ENCODE data around the gene RERE. TPM values are rescaled to one million over a fixed set of nuclear protein-coding genes. Genes with fewer than 3 reads are reported as not detected.
"Not testable (repeated sequence)": the region's sequence is repeated elsewhere in the genome, so short reads cannot be mapped to it uniquely, and the experiment has no call there.

The RERE gene
- polyA plus RNA-seq, 3 donors: 118 to 137 (median 129) TPM

DNA sequence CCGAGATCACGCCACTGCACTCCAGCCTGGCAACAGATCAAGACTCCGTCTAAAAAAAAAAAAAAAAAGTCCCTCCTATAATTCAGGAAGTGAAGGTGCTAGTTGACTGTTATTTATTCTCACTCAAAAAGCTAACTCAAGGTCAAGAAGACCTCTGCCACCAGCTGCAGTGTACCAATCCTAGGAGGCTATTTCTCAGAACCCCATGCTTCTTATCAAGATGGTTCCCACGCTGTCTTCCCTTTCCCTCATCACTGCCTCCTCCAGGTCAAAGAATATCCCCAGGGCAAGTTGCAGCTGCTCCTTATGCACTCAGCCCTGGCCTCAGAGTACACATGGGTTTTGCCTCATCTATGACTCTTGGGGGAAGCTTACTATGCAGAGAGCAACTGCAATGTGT is 53.6 kb downstream of the RERE start:
- DNase-seq (ENCODE audit: low read depth in 3 of 3, low spot score in 2 of 3): no peak

DNA sequence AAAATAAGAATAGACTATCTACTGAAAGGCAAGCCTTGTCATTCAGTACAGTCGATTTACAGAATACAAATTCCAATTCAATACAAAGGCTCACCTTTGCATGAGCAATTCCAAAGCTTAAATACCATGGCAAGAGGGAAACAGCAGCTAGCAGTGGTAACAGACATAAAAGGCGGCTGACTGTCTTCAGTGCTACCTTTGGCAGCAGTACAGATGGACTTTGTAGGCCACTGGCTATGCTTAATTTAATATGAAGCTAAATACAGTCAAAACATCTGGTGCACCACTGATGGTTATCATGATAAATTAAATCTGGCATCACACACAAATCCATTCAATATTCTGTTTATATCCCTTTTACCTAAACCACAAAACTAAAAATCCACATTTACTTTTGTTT is 62.4 kb downstream of the RERE start:
- no peak for DNase-seq (ENCODE audit: low read depth in 3 of 3, low spot score in 2 of 3)

DNA sequence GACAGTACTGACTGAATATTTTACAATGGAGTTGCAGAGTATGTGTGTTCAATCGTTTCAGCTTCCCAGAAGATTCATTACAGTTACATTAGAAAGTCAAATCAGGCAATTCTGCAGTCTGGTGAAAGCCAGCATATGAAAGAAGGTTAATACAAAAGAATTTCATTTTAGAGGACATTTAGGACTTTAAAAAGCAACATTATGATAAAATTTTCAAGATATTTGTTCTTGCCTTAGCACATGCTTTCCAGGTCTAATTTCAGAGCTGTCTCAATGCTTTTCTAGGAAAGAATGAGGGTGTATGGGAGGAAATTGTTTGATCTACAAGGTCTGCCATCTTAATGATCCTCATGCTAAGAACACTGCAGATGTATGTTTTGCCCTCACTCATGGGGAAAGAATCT is 63.2 kb downstream of the RERE start:
- no peak for DNase-seq (ENCODE audit: low read depth in 3 of 3, low spot score in 2 of 3)

DNA sequence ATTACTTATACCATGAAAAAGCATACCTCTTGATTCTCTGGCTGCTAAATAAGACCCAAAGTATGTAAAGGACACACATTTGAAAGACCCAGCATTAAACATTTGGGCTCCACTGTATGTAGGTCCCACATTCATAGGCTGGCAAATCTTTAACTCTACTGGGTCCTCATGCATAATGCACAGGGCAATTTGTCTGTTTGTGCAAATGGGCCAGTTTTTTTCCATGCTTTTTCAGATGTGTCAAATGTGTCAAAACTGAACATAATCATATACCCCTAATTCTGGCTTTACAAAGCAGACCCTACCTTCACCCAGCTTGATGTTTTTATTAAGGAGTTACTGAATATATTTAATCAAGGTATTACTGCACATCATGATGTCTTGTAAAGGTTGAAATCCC is 63.7 kb downstream of the RERE start:
- DNase-seq (ENCODE audit: low read depth in 3 of 3, low spot score in 2 of 3): no peak

DNA sequence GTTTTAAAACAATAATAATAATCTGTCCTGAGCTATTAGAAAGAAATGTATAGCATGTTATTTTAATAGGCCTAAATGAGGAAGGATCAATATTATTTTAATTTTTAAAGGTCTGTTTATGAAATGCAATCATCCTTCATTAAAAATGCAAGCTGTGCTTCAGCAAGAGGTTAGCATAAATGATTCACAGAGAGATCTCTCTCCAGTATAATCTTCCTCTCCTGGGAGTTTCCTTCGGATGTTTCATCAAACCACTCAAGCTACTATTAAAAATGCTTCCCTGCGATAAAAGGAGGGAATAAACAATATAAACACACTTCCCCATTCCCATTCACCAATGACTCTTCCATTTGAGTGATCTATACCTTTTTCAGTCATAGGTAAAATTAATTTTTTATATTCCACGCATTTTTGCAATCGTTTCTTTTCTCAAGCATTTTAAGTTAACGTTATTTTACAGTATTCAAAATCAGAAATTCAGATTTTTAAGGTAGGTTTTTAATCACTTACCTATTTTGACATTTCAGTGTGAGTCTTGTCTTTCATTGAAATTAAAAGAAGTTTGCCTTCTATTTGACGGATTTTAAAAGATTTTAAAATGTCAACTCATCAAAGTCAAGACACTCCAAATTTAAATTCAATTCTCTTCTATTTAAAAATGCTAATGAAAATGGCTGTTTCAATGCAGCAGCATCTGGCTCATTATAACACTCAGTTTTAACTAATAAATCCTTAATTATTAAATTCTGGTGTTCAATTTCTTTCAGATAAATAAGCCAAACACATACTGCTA is 64.3 kb downstream of the RERE start:
- no peak for DNase-seq (ENCODE audit: low read depth in 3 of 3, low spot score in 2 of 3)

DNA sequence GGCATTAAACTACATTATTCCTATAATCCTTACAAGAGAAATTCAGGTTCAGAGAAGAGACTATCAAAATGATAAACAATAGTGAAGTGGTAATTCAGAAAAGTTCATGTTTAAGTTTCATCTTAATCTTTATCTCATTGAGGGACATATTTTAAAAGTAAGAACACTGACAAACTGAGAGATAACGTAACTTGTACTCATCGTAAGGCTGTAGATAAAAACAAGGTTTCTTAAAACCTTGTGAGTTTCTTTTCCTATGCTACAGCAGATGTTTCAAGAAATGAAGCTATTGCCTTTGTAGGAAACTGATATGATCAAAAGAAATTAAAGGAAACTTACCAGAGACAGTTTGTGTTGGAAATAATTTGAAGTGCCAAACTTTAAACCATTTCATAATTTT is 65.0 kb downstream of the RERE start:
- DNase-seq (ENCODE audit: low read depth in 3 of 3, low spot score in 2 of 3): no peak

DNA sequence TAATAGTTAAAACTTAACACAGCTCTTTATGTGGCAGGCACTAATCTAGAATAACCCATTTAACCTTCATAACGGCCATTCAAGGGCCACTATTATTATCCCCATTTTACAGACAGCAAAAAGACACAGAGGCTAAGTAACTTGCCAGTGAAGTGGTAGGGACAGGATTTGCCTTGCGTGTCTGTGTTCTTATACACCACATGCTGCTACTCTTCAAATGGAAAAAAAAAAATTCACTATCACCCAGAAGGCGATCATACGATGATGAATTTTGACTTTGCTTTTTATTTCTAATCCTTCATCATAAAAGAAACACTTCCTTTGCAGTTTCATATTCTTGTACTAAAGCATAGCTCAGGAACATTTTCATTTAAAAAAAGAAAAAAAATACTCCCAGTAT is 65.5 kb downstream of the RERE start:
- no peak for DNase-seq (ENCODE audit: low read depth in 3 of 3, low spot score in 2 of 3)

DNA sequence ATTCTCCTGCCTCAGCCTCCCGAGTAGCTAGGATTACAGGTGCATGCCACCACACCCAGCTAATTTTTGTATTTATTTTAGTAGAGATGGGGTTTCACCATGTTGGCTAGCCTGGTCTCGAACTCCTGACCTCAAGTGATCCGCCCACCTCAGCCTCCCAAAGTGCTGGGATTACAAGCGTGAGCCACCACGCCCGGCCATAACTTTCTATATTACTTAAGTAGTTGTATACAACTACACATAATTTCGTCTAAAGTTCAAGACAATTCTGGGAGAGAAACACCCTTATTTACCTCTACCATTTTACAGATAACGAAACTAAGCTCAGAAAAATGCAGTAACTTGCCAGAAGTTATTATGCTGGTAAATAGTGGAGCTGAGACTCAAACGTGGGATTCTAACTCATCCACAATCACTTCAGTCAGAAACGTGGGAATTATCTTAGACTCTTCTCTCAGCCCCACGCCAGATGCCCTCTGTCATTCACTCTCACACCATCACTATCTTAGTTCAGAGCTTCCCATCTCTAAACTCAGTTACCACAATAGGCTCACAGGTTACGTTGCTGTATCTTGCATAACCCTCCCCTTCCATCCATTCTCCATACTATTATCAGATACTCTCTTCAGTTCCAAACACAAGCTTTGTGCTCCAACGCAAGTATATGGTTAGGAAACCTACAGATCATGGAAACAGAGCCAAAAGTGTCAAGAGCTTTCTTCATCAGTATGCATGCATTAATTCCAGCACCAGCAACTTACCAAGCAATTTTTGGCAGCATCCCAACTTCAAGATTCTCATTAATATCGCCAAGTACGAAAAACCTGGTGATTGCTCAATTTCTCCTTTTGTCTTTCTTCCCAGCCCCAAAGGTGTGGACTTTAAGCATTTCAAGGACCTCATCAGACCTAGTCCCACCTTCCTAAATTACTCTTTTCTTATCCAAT is 69.3 kb downstream of the RERE start:
- no peak for DNase-seq (ENCODE audit: low read depth in 3 of 3, low spot score in 2 of 3)

DNA sequence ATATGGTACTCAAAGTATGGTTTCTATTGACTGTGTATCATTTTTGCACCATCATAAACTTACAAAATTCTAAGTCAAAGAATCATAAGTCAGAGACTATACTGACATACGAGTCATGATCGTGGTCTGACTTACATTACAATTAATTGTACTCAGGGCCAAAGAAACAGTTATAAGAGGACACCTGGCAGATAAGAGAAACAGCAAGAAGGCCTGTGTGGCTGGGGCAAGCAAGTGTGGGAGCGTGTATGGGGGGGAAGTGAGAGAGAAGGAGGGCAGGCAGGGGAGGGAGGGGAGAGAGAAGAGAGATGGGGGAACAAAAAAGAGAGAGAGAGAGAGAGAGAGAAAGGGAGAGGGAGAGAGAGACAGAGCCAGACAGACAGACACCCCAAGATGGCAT is 70.9 kb downstream of the RERE start:
- DNase-seq (ENCODE audit: low read depth in 3 of 3, low spot score in 2 of 3): no peak

DNA sequence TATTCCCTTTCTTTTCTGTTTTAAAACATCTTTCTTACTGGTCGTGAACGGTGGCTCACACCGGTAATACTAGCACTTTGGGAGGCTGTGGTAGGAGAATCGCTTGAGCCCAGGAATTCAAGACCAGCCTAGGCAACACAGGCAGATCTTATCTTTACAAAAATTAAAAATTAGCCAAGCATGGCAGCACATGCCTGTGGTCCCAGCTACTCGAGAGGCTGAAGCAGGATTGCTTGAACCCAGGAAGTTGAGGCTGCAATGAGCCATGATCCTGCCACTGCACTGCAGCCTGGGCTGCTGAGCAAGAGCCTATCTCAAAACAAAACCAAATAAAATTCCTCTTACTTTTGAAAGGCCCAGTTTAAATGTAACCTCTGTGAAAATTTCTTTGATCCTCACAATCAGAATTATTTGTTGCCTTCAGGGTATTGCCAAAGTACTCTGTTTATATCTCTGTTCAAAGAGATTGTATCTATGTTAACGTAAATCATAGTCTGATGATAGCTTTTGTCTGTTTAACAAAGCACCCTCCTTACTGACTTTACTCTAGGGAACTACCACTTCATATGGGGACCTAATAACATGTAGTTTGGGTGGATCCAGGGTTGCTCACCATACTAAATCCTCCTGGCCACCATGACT is 71.6 kb downstream of the RERE start:
- DNase-seq (ENCODE audit: low read depth in 3 of 3, low spot score in 2 of 3): no peak

DNA sequence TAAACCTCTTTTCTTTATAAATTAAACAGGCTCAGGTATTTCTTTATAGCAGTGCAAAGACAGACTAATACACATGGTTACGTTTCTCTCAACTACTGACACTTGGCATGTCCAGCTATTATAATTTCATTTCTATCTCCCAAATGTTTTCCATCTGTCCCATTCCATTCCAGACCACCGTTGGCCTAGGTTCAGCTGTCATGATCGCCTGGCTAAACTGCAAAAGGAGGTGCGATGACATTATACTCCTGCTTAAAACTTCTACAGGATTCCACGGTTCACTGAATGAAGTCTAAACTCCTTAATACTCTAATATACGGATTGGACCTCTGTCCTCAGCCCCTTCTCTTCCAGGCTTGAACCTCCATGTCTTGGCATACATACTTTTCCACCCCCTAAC is 72.1 kb downstream of the RERE start:
- no peak for DNase-seq (ENCODE audit: low read depth in 3 of 3, low spot score in 2 of 3)

DNA sequence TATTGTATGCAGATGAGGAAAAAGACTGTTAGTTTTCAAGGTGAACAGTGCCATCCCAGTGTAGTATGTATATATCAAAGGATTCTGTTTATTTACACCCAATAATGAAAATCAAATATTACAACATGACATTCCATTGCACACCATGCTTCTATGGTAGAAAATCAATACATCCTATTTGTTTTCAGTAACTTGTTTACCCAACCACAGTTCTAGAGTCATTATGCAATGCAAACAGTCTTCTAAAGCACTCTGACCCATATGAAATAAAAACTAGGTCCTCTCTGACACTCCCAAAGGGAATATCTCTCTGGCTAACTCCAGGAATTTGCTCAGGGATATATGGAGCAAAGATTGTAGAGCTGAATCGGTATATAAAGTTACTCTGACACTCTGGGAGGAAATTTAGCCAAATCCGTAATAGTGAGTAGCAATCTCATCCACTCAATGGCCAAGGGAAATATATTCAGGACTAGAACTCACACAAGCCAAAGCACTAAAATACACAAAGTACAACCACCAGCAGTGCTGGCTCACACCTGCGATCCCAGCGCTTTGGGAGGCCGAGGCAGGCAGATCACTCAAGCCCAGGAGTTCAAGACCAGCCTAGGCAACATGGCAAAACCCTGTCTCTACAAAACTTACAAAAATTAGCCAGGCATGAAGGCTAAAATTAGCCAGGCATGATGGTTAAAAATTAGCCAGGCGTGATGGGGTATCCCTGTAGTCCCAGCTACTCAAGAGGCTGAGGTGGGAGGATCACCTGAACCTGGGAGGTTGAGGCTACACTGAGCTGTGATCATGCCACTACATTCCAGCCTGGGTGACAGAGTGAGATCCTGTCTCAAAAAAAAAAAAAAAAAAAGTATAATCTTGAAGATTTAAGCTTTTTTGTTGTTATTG is 75.2 kb downstream of the RERE start:
- no peak for DNase-seq (ENCODE audit: low read depth in 3 of 3, low spot score in 2 of 3)

DNA sequence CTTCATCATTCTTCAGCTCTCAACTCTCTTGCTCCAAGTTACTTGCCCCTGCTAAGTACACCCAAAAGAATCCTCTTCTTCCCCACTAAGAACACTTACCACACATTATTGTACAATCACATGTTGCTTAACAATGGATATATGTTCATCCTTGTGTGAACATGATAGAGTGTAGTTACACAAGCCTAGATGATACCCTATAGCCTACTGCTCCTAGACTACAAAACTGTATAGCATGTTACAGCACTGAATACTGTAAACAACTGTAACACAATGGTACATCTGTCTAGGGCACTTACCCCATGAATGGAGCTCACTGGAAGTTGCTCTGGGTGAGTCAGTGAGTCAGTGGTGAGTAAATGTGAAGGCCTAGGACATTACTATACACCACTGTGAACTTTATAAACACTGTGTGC is 77.4 kb downstream of the RERE start:
- DNase-seq (ENCODE audit: low read depth in 3 of 3, low spot score in 2 of 3): no peak

DNA sequence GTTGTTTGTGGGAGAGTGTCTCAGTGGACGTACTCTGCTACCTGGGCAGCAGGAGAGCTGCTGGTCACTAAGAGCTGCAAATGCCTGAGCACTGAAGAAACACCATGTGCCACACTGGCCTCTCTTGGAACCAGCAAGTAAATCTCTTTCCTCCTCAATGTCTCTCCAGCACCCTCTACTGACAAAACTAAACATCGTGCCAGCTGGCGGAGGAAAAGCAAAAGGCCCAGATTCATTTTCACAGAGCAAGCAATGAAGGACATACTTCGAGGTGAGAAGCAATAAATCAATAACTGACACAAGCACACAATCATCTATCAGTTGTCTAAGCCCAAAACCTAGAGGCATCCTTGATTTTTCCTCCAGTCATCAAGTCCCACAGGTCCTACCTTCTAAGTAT is 78.1 kb downstream of the RERE start:
- no peak for DNase-seq (ENCODE audit: low read depth in 3 of 3, low spot score in 2 of 3)

DNA sequence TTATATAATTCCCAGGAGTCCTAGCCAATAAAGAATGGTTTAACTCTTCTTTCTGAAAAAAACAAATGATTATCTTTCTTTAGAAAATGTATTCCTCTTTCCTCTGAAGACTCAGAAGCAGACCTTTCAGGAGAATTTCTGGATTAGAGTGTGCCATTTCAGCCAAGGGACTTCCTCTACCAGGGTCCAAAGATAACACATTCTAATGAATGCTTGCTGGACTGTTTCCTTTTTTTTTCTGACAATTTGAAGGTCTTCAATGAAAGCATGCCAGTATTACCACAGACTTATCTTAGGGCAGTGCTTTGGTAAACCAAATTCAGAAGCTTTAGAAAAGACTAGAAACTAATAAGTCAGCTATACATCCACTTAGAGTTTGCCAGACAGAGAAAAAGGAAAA is 80.5 kb downstream of the RERE start:
- no peak for DNase-seq (ENCODE audit: low read depth in 3 of 3, low spot score in 2 of 3)

DNA sequence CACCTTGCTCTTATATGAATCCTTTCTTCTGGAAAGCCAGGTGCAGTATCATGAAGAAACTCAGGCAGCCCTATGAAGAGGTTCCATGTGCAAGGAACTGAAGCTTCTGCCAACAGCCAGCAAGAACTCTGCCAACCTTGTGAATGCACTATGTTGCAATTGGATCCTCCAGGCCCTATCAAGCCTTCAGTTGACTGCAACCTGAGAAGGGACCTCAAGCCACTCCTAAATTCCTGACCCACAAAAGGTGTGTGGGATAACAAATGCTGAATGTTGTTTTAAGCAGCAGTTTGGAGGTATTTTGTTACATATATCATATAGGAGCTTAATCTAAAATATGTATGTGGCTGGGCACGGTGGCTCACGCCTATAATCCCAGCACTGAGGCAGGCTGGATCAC is 84.0 kb downstream of the RERE start:
- DNase-seq (ENCODE audit: low read depth in 3 of 3, low spot score in 2 of 3): no peak

DNA sequence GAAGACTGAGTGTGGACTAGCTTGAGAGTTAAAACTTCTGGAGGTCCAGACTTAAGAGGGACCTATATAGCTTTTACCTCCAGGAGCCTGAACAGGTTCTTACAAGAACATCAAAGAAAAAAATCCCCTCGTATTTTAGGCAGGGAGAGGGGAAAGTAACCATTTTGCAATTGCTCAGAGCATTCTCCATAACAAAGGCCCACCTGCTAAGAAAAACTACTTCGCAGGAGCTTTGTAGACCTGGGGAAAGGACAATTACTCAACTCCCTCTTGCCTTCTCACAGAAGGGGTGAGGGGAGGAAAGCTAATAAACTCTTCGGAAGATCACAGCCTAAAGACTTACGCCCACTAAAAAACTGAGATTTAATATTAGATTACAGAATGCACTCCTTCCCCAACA is 86.3 kb downstream of the RERE start:
- no peak for DNase-seq (ENCODE audit: low read depth in 3 of 3, low spot score in 2 of 3)

DNA sequence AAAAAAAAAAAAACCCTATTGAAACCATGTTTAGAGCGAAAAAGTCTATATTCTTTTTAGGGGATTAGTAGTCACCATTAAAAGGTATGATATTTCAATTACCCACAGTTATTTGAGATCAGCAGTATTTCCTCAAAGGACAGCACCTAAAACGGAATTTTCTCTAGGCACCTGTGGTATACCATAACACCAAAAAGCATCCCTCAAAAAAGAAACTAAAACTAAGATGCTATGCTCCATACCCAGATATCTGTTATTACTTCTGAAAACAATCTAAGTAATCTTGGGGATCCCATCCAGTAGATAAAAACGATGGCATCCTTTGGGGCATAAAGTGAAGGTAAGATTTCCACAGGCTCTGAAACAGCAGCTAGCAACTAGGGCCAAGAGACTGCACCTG is 89.0 kb downstream of the RERE start:
- no peak for DNase-seq (ENCODE audit: low read depth in 3 of 3, low spot score in 2 of 3)

DNA sequence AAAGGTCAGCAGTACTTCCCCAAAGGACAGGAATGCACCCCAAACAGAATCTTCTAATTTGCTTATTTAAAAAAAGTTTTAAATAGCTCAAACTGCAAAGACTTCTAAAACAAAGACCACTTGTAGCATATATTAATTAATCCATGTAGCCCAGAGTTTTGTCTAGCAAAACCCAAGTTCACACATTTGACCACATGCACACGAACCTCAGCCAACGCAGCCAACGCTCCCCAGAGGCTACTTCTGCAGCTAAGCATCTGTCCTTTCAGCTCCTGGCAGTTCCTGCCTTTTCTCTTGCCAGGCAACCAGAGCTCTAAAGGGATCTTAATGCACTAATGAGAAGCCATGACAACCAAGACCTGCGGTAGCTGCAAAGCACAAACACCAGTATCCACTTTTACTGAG is 89.6 kb downstream of the RERE start:
- no peak for DNase-seq (ENCODE audit: low read depth in 3 of 3, low spot score in 2 of 3)

DNA sequence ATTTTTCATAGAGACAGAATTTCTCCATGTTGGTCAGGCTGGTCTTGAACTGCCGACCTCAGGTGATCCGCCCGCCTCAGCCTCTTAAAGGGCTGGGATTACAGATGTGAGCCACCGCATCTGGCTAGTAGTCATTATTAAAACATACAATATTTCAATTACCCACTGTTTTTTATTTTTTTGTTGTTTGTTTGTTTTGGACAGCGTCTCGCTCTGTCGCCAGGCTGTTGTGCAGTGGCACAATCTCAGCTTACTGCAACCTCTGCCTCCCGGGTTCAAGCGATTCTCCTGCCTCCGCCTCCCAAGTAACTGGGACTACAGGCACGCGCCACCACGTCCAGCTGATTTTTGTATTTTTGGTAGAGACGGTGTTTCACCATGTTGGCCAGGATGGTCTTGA is 90.1 kb downstream of the RERE start:
- not testable (repeated sequence) for DNase-seq (ENCODE audit: low read depth in 3 of 3, low spot score in 2 of 3)

All from right renal cortex interstitium (tissue), 3 donors.